Body of pancreas (tissue), 4 donors: ENCODE results near the gene ETV4.

Source experiments
- CTCF ChIP-seq, 7 experiments: fragments of 450-650 bp in 4 of 7; fragments of 200-600 bp in 3 of 7; sonication (generic) in 3 of 7; IDR thresholded peaks; one replicate each; pipeline ENCODE4 v1.5.1; 2016 to 2019; ENCODE audit warnings: antibody characterized with exemption in 7 of 7
- POLR2A ChIP-seq, 3 donors: fragments of 450-650 bp; IDR thresholded peaks; one replicate each; pipeline ENCODE4 v1.6.1; 2016; ENCODE audit warnings: antibody characterized with exemption in 3 of 3, mild to moderate bottlenecking in 2 of 3

- no peak for TF ChIP-seq CTCF (IDR thresholded peaks at IDR 0.05)
- TF ChIP-seq POLR2A (IDR thresholded peaks at IDR 0.05): no peak
Measured at GRCh38 chr17:43578699-43579565, 32.8 kb upstream of the ETV4 start.
